Prostate gland (tissue), 2 donors: ENCODE data around the gene DEK. TPM values are rescaled to one million over a fixed set of nuclear protein-coding genes. Genes with fewer than 3 reads are reported as not detected.

ENCODE experiments used
- DNase-seq: peaks from one replicate; pipeline ENCODE4 v3.0.0-alpha.2; 2019; ENCODE audit warnings: low spot score
- H3K27ac ChIP-seq, 2 donors: fragments of 200-600 bp; sonication (generic); 2 replicates each; pipeline ENCODE4 v1.5.1; 2017 to 2019
- H3K27me3 ChIP-seq: fragments of 200-600 bp; sonication (generic); replicated peaks from 2 replicates; pipeline ENCODE4 v1.5.1; 2019; ENCODE audit not compliant: insufficient read depth
- H3K36me3 ChIP-seq, 2 donors: fragments of 200-600 bp; sonication (generic); 1 replicate in 1 of 2; 2 replicates in 1 of 2; pipeline versions ENCODE4 v1.5.1 to v1.8.1; 2017 to 2019
- H3K4me1 ChIP-seq: fragments of 200-600 bp; sonication (generic); replicated peaks from 2 replicates; pipeline ENCODE4 v1.5.1; 2019
- H3K4me3 ChIP-seq, 2 donors: fragments of 200-600 bp; sonication (generic); 2 replicates each; pipeline ENCODE4 v1.5.1; 2017 to 2019
- H3K9me3 ChIP-seq: fragments of 200-600 bp; sonication (generic); 2 replicates; pipeline ENCODE4 v1.5.1; 2017
- CTCF ChIP-seq, 4 experiments: fragments of 200-600 bp in 2 of 4; fragments of 450-650 bp in 2 of 4; sonication (generic) in 2 of 4; IDR thresholded peaks; 1 replicate in 3 of 4; 2 replicates in 1 of 4; pipeline ENCODE4 v1.5.1; 2016 to 2019; ENCODE audit warnings: antibody characterized with exemption in 4 of 4, mild to moderate bottlenecking in 2 of 4, moderate library complexity in 2 of 4
- POLR2A ChIP-seq: fragments of 450-650 bp; IDR thresholded peaks from one replicate; pipeline ENCODE4 v1.6.1; 2016; ENCODE audit warnings: antibody characterized with exemption, mild to moderate bottlenecking
- POLR2AphosphoS5 ChIP-seq: sonication (generic); formaldehyde crosslinking; IDR thresholded peaks from one replicate; pipeline ENCODE4 v1.6.1; 2017; ENCODE audit warnings: antibody characterized with exemption
- WGBS: methylation state at CpG from one replicate; pipeline ENCODE4 v1.1.5; 2018; 5-methylcytosine and 5-hydroxymethylcytosine counted together
- intact Hi-C: fragments of 100-400 bp; cut with DNase I; formaldehyde crosslinking; loops from one replicate; pipeline ENCODE4 v1.14.2; 2022
- total RNA-seq, 2 donors: library from RNA; depleted of rRNA; stranded (reverse); fragments of >200 nt; gene quantifications; one replicate each; pipeline ENCODE4 v1.1.0, GENCODE V29; 2016

Gene DEK
- total RNA-seq, 2 donors from 2014 or later, result 74.1 to 133 TPM

GRCh38 chr6:18254793-18255192, 9.5 kb downstream of the DEK start:
- intact Hi-C loops, result no loop called here
- Histone ChIP-seq H3K27ac (no peak overlapping the region), H3K36me3 (no peaks in the 10 kb centered on the region), H3K9me3 (no peaks in the 10 kb centered on the region), H3K4me3 (no peak overlapping the region), H3K27me3 (no peaks in the 10 kb centered on the region), H3K4me1 (no peaks in the 10 kb centered on the region)
- no peak for TF ChIP-seq POLR2A
- TF ChIP-seq CTCF (IDR thresholded peaks at IDR 0.05), result no peak
- TF ChIP-seq POLR2AphosphoS5, result no peak
- WGBS, result 75% methylated on average over 6 of the region's 6 CpGs
- DNase-seq, result no peak

- Histone ChIP-seq H3K36me3 (no peaks in the 10 kb centered on the region), H3K4me3 (no peak overlapping the region), H3K9me3 (no peaks in the 10 kb centered on the region), H3K4me1 (no peaks in the 10 kb centered on the region), H3K27ac (no peak overlapping the region), H3K27me3 (no peaks in the 10 kb centered on the region)
- intact Hi-C loops, result no loop called here
- DNase-seq, result no peak
- TF ChIP-seq CTCF (IDR thresholded peaks at IDR 0.05), result no peak
- TF ChIP-seq POLR2AphosphoS5, result no peak
- TF ChIP-seq POLR2A, result no peak
- 90% methylated on average over 5 of the region's 5 CpGs for WGBS
These were observed 10.7 kb downstream of the DEK start for GRCh38 chr6:18253635-18254034.

GRCh38 chr6:18249271-18249670, 15.1 kb downstream of the DEK start:
- intact Hi-C loops, result no loop called here
- DNase-seq, result no peak
- TF ChIP-seq CTCF (IDR thresholded peaks at IDR 0.05) (no peak), POLR2AphosphoS5 (no peak), POLR2A (no peak)
- WGBS, result 92% methylated on average over 4 of the region's 4 CpGs
- H3K36me3 ChIP-seq, result no peaks in the 10 kb centered on the region
- H3K4me3 ChIP-seq, result no peak overlapping the region
- no peaks in the 10 kb centered on the region for H3K4me1 ChIP-seq
- H3K27me3 ChIP-seq, result no peaks in the 10 kb centered on the region
- H3K27ac ChIP-seq, result no peak overlapping the region
- H3K9me3 ChIP-seq, result no peaks in the 10 kb centered on the region

GRCh38 chr6:18248698-18249097, 15.6 kb downstream of the DEK start:
- no peaks in the 10 kb centered on the region for H3K36me3 ChIP-seq

More at GRCh38 chr6:18248698-18249097, 15.6 kb downstream of the DEK start:
- Histone ChIP-seq H3K4me3 (no peak overlapping the region), H3K4me1 (no peaks in the 10 kb centered on the region), H3K27me3 (no peaks in the 10 kb centered on the region), H3K27ac (no peak overlapping the region), H3K9me3 (no peaks in the 10 kb centered on the region)
- WGBS, result 97% methylated on average over 2 of the region's 2 CpGs
- TF ChIP-seq POLR2A (no peak), CTCF (IDR thresholded peaks at IDR 0.05) (no peak), POLR2AphosphoS5 (no peak)
- intact Hi-C loops, result no loop called here
- no peak for DNase-seq
